A204.1 (cell line): ENCODE measurements around the gene INAFM2.
A peak's percentile ranks its signal among the peaks of the same experiment; 100 is the strongest.

Experiments
- FAIRE-seq: peaks from 2 replicates; lab custom pipeline; 2012; peaks lifted over from hg19 to GRCh38; lab: Jason Lieb, UNC

The INAFM2 gene

DNA sequence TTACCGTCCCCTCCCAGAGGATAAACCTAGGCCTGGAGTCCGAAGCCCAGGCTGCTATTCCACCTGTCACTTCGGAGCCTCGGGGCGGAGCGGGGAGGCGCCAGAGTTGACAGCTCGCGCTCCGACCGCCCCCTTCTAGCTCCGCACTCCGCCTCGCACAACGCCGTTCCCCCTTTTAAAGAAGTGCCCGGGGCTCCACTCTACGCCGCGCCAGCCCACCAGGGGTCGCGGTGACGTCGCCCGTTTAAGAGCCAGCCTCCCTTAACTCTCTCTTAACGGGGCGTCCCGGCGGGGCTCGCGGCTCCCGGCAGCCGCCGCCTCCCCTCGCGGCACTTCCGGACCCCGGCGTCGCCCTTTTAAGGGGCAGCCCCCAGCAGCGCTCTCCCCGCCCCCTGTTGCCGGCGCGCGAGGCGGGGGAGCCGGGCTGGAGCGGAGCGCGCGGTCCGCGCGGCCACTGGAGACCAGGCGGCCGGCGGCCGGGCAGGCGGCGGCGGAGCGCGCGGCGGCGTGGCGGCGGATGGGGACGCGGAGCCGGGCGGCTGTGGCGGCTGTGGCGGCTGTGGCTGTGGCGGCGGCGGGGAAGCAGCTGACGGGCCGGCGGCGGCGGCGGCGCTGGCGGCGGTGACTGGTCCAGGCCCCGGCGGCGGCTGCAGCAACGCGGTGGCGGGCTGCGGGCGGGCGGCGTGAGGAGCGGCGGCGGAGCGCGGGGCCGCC is at the start of gene INAFM2:
Gene INAFM2 (plus strand): TSS at position 454 of the 714 bp plus-strand sequence. CDS start 364 bp downstream, outside the sequence.
- no peak for FAIRE-seq

DNA sequence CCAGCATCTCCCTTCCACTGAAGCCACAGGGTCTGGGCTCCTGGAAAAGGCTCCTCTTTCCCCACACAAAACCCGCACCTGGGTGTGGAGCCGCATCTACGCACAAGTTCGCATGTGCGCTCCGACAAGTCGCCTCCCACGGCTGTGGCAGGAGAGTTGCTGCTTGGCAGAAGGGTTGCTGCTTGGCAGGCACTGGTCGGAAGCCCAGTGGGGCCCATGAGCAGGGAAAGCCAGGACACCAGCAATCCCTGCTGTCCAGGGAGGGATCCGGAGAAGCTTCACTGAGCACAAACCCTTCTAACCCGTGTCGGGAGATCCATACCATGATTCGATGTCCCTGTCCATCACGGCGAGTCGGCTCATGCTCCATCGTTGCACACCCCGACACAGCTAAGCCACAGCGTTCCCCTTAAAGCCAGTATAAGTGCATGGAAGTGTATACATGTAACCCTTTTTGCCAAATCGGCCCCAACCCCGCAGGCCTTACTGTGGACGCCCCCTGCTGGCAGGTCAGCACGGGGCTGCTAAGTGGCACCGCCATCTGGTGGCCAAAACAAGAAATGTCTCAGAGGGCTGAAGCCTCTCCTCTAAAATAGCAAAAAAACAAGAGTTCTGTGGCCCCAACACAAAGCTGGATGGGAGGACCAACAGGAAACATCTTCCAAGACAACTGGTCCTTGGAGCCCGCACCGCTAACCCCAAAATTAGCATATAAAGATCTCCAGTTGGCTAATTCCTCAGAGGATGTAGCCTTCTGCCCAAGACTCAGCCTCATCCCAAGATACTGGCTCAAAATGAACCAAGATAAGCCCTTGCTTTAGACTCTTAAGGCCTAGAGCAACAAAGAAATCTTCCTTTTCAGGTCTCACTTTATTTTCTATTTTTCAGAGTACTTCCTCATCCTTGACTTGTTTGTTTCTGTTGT is 48.9 kb upstream of the INAFM2 start:
- FAIRE-seq: peak; percentile 57

DNA sequence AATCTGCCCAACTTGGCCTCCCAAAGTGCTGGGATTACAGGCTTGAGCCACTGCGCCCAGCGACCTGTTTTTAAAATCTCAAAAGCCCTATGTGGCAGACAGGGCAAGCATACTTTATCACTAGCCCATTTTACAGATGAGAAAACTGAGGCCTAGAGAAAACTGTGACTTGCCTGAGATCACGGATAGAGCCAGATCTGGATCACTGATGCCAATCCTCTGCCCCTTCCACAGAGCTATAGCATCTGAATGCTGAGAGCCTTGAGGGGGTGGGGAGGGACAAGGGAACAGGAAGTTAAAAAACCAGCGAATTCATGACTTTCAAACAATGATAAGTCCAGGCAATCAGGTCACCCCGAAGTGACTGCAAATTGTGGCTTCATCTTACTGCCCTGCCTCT is 48.0 kb upstream of the INAFM2 start:
- no peak for FAIRE-seq

DNA sequence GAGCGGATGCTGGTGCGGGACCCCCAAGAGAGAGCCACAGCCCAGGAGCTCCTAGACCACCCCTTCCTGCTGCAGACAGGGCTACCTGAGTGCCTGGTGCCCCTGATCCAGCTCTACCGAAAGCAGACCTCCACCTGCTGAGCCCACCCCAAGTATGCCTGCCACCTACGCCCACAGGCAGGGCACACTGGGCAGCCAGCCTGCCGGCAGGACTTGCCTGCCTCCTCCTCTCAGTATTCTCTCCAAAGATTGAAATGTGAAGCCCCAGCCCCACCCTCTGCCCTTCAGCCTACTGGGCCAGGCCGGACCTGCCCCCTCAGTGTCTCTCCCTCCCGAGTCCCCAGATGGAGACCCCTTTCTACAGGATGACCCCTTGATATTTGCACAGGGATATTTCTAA is 47.5 kb upstream of the INAFM2 start:
- FAIRE-seq: no peak

DNA sequence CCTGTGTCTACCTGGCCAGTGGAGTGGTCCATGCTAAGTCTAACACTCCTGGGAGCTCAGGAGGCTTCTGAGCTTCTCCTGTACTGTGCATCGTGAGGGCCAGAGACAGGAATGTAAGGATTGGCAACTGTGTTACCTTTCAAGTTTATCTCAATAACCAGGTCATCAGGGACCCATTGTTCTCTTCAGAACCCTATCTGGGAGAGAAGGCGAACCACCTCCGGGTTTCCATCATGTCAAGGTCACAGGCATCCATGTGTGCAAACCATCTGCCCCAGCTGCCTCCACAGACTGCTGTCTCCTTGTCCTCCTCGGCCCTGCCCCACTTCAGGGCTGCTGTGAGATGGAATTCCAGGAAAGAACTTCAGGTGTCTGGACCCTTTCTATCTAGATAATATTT is 46.6 kb upstream of the INAFM2 start:
- no peak for FAIRE-seq

DNA sequence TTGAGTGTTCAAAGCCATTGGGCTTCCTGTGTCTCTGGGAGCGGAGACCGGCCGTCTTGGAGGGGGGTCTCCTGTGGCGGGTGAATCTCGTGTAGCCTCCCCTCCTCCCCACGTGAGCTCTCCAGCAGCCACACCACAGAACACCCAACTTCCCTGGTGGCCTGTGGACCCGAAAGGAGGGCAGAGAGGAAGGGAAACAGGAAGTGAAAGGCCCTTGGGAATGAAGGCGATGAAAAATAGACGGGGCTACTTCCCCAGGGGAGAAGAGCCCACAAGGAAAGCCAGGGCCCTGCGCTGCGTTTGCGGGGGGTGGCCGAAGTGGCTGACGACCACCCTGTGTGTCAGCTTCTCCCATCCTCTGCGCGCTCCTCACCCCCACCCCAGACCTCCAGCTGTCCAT is 46.0 kb upstream of the INAFM2 start:
- no peak for FAIRE-seq

DNA sequence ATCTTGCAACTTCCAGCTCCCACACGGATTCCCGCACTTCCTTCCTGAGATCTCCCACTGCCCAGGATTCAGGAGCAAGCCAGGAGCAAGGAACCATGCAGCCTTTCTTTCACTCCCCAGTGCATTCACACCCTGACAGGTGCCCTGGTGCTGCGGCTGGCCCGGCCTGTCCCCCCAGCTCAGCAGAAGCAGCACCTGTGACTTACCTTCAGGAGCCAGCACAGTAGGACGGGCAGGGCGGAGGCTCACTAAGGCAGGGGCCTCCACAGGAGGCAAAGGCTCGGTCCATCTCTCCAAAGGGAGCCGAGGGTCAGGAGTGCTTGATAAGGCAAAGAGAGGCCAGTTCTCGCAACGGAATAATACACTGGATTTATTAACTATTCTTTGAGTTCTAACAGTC is 45.5 kb upstream of the INAFM2 start:
- no peak for FAIRE-seq

DNA sequence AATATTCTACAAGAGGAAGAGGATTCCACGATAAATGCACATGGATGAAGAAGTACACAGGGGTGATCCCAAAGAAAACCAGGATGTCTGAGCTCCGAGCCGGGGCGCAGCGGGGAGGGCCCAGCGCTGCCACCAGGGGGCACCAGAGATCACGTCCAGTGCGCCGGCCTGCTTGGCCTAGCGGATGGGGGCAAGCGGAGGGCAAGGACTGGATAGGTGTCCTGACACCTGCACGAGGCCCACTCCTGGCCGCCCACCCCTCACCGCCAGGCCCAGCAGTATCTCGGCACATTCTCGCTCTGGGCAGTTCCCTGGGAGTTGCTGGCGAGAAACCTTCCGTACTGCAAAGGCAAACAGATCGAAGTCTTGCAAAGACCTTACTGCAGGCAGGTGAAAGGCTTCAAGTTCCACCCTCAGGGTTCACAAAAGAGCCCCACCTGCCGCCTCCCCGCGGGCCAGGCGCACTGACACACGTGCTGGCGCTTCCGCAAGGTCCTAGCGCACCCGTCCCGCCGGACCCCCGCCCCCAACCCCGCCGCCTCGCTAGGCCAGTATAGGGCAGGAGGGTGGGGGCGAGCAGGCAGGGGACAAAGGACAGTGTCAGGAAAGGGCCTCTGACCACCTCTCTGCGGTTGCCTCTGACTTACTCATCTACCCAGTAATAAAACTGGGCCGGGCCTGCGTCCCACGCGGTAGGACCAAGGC is 43.9 kb upstream of the INAFM2 start:
- no peak for FAIRE-seq

DNA sequence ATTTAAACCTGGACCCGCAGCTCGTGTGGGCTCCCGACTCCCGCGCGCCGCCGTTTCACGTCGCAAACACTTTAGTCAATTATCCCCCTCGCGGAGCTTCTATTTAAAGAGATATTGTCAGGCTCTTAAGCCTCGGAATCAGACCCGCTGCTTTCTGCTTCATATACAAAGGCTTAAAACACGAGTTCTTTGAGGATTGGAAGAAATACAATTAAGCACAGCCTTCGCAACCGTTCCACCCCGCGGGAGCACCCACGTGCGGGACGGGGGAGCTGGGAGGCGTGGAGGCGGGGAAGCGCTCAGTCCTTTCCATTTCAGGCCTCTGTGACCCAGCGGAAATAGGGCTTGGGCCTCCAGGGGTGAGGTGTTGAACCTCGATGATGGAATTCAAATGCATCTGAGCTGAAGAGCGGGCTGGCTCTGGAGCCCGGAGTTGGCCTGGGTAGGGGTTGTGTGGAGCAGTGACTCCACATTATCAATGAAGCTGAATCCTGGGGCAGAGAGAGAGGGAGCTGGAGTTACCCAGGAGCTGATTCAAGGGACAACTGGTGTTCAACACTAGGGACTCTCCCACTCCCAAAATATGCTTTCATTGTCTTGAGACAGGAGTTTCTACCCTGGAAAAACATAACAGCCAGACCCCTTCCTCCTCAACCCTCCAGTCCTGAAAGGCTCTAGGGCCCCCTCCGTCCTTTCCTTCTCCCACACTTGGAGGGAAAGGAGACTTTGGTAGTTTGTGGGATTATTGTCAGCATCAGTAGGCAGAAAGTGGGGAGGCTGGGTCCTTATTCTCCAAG is 43.0 kb upstream of the INAFM2 start:
- FAIRE-seq: no peak

DNA sequence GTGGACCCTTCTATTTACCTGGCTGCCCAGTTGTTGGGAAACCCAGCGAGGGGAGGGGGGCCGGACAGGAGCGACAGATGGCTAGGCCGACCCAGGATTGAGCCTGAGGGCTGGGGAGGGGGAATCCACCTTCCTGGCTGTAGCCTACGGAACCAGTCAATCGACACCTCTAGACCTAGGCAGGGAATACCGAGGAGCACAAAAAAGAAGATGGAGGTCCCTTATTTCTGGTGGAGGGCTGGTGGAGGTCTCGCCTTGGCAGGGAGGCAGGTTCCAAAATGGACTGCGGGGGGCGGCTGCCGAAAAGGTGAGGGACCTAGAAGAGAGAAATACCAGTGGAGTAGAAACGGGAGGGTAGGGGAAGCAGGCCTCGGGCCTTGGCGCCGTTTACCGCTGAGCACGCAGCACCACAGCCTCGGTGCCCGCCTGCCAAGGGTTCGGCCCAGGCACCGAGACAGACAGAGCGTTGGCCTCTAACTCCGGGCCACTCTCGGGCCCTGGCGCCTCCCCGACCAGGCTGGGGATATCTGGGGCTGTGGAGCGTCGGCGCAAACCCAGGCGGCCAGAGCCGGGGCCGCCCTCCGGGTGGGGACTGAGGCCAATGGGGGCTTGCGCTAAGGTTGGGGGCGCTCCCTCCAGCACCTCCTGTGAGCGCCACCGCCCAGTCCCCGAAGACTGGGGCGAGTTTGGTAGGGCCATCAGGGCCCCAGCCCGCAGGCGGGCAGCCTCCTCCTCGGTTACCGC is 42.3 kb upstream of the INAFM2 start:
- no peak for FAIRE-seq

DNA sequence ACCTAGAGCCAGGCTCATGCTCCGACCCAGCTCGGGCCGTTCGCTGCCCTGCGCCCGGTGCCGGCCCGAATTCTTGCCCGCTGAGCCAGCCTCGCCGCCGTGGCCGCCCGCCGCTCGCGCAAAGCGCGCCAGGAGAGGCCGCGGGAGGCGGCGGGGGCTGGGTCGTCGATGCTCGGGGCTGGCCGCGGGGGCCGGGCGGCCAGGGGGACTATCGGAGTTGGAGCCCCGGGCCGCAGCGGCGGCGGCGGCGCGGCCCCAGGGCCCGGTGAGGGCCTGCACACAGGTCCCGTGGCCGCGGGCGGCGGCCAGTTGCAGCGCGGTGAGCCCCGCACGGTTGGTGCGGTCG is 41.7 kb upstream of the INAFM2 start:
- no peak for FAIRE-seq

DNA sequence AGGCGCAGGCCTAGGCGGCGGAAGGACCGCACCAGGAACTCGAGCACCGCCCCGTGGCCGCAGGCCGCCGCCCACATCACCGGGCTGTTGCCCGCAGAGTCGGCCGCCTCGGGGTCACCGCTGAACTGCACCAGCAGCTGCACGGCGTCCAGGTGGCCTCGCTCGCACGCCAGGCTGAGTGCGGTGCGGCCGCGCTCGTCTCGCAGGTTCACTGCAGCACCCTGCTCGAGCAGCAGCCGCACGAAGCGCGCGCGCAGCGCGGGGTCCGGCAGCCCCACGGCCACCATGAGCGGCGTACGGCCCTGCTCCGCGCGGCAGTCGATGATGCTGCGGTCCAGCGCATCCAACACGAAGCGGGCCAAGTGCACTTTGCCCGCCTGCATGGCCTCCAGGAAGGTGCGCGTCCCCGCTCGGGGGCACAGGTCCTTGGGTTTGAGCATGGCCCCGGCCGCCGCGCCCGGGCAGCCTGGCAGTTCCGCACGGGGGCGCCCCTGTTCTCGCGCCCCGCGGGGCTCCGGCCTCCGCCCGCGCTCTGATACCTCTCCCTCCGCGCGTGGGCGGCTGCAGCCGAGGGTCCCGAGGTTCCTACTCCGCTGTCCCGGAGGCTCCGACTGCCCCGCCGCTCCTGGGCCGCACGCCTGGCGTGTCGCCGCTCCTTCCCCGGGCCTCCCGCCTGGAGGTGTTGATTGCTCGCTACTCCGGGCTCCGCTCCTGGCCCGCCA is 41.2 kb upstream of the INAFM2 start:
- FAIRE-seq: no peak

DNA sequence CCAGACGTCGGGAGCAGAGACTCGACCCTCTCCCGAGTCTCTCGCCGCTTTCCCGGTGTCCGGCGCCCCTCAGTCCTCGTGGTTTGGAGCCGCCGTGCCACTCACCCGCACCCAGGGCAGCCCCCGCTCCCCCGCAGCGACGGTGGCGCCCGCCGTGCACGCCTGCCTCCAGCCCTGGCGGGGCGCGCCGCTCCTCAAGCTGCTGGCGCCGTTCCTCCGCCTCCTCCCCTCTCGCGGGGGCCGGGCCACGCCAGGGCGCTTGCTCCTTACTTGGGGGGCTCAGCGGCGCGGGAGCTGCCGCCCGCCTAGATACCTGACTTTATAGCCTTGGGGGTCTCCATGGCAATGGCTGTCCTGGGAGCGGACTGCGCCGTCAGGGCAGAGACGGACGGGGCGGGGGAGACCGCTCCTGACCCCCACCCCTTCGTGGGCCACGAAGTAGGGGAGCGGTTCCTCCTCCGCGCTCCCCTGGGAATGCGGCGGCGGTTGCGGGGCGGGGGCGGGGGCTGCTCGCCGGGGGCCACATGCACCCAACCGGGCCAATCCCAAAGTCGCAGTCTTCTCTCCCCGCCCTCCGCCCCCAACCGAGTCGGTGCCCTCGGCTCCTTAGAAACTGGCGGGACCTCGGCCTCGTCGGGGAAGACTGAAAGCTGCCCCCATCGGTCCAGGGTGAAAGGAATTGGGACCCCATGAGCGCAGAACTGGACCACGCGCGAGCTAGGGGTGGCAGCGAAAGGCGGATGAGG is 40.5 kb upstream of the INAFM2 start, which contains the start of gene ANKRD63:
Gene ANKRD63 (minus strand): TSS at position 196 of the 746 bp plus-strand sequence. CDS start 478 bp downstream, outside the sequence.
- FAIRE-seq: no peak

DNA sequence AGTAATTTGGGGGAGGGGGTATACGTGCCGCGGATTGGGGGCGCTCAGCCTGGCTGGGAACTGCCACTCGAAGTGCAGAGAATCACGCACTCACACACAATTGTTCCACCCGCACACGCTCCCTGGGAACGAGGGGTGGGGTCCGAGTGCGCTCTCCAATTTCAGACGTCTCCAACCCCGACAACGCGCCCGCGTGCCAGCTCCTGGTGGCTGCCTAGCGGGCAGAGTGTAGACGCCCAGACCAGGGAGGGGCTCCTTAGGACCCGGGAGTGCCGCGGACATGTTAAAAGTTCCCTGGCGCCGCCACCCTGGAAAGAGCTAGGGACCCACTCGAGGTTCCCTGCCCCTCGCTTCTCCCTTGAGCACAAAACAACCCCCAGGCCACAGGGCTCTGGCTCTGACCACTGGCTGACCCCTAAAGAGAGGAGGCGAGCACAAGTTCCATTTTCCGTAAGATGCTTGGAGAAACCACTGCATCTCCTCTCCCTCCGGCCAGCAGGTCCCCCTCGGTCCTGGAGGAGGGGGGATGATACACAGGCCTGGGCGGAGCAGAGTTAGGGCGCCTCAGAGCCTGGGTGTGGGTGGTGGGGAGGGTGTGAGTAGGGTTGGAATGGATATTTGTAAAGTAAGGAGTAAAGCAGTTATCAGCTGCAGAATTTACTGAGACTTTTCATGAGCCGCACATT is 39.7 kb upstream of the INAFM2 start:
- no peak for FAIRE-seq

DNA sequence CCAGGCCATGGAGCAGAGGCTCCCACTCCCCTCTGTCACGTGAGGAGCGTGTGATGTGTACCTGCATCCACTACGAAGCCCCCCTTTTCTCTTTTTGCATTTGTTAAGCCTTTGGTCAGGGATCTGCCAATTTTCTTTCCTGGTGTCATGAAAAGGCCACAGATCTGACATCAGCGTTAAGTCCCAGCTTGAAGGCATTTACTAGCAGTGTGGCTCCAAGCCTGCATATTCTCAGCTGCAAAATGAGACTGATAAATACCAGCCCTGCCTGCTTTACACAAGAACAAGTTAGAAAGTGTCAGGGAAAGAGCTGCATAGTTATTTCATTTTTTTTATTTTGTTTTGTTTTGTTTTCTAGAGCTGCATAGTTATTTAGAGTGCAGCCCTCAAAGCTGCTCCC is 38.3 kb upstream of the INAFM2 start:
- no peak for FAIRE-seq

DNA sequence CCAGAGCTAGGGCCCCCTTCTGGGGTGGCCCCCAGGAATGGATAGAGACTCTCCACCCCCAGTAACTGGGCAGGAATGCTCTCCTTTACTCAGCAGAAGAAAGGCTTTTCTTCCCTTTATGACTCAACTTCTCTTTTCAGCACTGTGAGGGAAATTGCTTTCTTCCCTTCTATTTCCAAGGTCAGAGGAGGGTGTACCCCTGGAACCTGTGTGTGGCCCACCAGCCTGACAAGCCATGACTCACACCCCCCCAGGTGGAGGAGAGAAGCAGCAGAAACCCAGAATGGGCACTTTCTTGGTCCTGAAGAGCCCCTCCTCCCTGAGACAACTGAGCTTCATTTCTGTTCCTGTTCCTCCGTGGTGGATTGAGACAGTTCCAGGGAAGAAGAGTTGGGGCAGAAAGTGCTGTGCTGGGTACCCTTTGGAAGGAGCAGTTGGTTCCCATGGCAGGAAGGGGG is 37.9 kb upstream of the INAFM2 start:
- no peak for FAIRE-seq

DNA sequence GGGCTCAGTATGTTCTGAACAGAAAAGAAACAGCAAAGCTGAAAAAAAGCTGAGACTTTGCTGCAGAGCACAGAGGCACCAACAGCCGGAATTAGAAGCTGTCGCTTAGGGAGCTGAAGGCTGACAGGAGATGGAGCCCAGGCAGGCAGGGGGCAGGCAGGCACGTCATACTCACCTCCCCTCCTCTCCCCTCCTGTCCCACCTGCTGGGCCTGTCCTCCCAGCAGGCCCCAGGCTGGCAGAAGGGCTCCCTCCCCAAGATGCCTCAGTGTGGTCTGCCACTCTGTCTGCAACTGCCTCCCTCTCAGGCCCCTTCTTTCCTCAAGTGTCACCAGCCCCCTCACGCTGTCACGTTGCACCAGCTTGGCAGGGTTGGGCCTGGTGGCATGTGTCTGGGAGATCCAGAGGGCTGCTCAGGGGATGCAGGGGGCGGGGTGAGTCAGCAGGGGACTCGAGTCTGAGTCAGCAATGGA is 37.4 kb upstream of the INAFM2 start:
- no peak for FAIRE-seq

DNA sequence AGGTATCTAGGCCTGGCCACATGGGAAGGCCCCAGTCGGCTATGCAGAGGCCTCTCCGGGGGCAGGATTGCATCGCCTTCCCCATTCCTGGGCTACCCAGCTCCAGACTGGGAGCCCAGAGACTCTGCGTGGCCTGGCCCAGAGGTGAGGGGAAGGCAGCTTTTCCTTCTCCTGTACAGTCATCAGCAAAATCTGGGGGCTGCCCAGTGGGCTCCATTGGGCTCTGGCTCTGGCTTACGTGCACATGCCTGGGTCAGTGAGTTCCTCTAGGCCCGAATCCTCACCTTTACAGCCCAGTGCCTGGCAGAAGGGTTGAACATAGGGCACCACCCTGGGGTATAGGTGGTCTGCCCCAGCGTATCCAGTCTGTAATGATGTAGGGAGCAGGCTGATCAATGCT is 36.7 kb upstream of the INAFM2 start:
- no peak for FAIRE-seq

DNA sequence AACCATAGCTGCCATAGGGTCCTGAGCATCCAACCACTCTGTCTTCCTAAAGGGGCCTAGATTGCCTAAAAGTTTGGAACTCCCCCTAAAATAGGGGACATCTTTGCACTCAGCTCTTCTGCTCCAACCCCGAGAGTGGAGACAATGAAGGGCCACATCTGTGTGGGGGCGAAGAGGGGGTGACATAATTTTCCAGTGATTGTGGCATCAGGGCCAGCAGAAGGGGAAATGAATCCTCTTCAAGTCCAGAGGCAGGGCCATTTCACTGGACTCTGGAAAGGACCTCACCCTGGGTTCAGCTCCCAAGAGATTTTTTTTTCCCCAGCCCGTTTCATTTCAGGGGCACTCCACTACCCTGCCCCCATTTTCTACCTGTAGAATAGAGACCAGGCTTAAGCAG is 36.0 kb upstream of the INAFM2 start:
- no peak for FAIRE-seq
